ENCODE measurements around the gene CALCOCO1.

DNA sequence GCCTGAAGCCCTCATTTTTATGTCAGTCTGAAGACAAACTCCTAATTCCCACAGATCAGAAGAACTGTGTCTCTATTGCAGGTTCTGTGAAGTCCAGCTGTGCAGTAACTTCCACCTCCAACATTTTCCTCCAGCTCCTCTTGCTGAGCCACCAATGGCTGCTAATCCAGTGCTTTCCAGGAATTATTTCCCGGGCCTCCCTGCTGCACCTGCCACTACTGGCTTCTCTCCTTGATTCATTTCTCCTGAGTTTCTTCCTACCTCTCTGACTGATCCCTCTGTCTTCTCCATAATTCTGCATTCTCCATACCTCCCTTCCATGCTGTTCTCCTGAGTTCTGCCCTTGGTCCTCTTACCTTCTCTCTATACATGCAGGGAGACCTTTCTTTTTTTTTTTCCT, 21.2 kb downstream of the CALCOCO1 start:
- TF ChIP-seq GABPA (IDR thresholded peaks at IDR 0.05; ENCODE audit: low read depth) (no peak), EGR1 (IDR thresholded peaks at IDR 0.05; ENCODE audit: borderline replicate concordance in 1 of 2, low read depth in 2 of 2, low read length in 2 of 2) (no peak), EZH2 (IDR thresholded peaks at IDR 0.05; ENCODE audit: borderline replicate concordance, control insufficient read depth, low read depth, low read length) (no peak)

Measured in GM12878 (cell line).